GM12878 (cell line): Measurements from ENCODE around the gene RAD51B.

Source experiments
- ATF2 ChIP-seq: IDR thresholded peaks from 2 replicates; pipeline ENCODE4 v1.6.1; 2012; ENCODE audit warnings: low read length, inconsistent platforms
- CTCF ChIP-seq, 3 experiments: IDR thresholded peaks in 2 of 3; conservative IDR thresholded peaks in 1 of 3; 2 replicates each; pipeline ENCODE4 v1.5.1; 2011; ENCODE audit warnings: low read depth in 3 of 3, low read length in 3 of 3, mild to moderate bottlenecking in 3 of 3, control low read depth in 2 of 3, moderate library complexity in 2 of 3, inconsistent platforms in 1 of 3, mixed read lengths in 1 of 3; ENCODE audit not compliant: control insufficient read depth in 2 of 3, insufficient read depth in 1 of 3; ENCODE audit errors: extremely low read depth in 1 of 3
- MAX ChIP-seq: IDR thresholded peaks from 2 replicates; pipeline ENCODE4 v1.6.1; 2012; ENCODE audit warnings: low read depth, low read length, improper control_type of control experiment
- POLR2AphosphoS5 ChIP-seq: IDR thresholded peaks from 2 replicates; pipeline ENCODE4 v1.6.1; 2011; ENCODE audit warnings: mild to moderate bottlenecking, low read length, inconsistent platforms
- RAD21 ChIP-seq: IDR thresholded peaks from 2 replicates; pipeline ENCODE4 v1.6.1; 2011; ENCODE audit warnings: mild to moderate bottlenecking, low read depth, low read length, moderate library complexity; ENCODE audit not compliant: insufficient read depth

GRCh38 chr14:68373124-68373646 lies 553.6 kb downstream of the RAD51B start:
- TF ChIP-seq CTCF (IDR thresholded peaks at IDR 0.05 in 2 of 3, conservative IDR thresholded peaks at IDR 0.05 in 1 of 3; ENCODE audit: control insufficient read depth in 2 of 3, extremely low read depth in 1 of 3, insufficient read depth in 1 of 3, low read depth in 3 of 3, low read length in 3 of 3) (no peak), MAX (no peak), POLR2AphosphoS5 (no peak), RAD21 (no peak), ATF2 (no peak)
